ENCODE results near the gene L1CAM.

GRCh38 chrX:153818571-153819383 lies 67.2 kb downstream of the L1CAM start:
- TF ChIP-seq YY1 (IDR thresholded peaks at IDR 0.05; ENCODE audit: low read depth, low read length) (no peak), CHD2 (IDR thresholded peaks at IDR 0.05; ENCODE audit: low read length) (no peak), CTCF (IDR thresholded peaks at IDR 0.05; ENCODE audit: control extremely low read depth in 1 of 3, insufficient read depth in 1 of 3, low read depth in 1 of 3, low read length in 3 of 3) (no peak), GABPA (IDR thresholded peaks at IDR 0.05; ENCODE audit: borderline replicate concordance, insufficient read depth, low read length) (no peak), POLR2AphosphoS5 (IDR thresholded peaks at IDR 0.05; ENCODE audit: low read depth, low read length) (peak; percentile 35; the same call in 1 of the 2 replicates)
